CD4-positive, alpha-beta T cell treated with Interleukin-15 for 1 hour (primary cell): ENCODE data around the gene ZNF207.
"Not testable (repeated sequence)": the region's sequence is repeated elsewhere in the genome, so short reads cannot be mapped to it uniquely, and the experiment has no call there.

Experiments used
- DNase-seq: peaks from one replicate; pipeline ENCODE4 v3.0.0-alpha.2; 2020

The ZNF207 gene

GRCh38 chr17:32349854-32350665 is at the start of gene ZNF207:
Gene ZNF207, plus strand, starts transcription at chr17:32350157. Its CDS starts 129 bp downstream, at chr17:32350286.
- peak; percentile 96 for DNase-seq

DNA sequence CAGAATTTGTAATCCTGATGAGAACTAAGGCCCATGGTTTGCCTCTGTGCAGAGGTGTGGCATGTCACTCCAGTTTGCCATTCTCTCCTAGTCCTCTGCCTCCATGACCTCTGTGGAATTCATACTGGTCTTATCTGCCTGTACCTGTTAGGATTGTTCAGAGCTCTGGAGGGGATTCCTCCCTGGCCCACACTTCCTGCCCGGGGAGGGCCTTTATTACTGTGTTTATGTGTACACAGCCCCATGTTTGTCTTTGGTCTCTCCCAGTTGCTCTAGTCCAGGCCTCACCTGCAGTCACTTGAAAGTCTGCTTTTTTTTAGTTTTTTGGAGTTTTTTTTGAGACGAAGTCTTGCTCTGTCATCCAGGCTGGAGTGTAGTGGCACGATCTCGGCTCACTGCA is 47.9 kb upstream of the ZNF207 start:
- DNase-seq: no peak

- DNase-seq: no peak
These were observed 46.9 kb upstream of the ZNF207 start for GRCh38 chr17:32302860-32303649.

GRCh38 chr17:32303781-32304288 is 46.1 kb upstream of the ZNF207 start:
- DNase-seq: no peak

- no peak for DNase-seq
These were observed 44.9 kb upstream of the ZNF207 start for GRCh38 chr17:32305049-32305448.

DNA sequence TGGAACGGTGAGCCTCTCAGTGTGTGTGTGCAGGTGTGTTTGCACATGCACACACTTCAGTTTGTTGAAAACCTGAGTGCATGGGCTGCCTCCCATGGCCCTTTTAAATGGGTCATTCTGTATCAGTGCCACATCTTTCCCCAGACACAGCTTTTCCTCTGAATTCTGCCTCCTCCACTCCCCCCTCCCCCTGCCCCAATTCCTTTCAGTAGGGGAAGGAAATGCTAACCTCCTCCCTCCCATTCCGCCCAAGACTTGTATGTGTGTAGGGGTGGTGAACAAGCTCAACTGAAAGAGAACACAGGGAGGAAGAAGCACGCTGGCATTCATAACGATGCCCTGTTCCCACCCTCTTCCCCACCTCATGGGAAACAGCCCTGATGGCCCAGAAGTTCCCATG is 42.3 kb upstream of the ZNF207 start:
- DNase-seq: no peak

DNA sequence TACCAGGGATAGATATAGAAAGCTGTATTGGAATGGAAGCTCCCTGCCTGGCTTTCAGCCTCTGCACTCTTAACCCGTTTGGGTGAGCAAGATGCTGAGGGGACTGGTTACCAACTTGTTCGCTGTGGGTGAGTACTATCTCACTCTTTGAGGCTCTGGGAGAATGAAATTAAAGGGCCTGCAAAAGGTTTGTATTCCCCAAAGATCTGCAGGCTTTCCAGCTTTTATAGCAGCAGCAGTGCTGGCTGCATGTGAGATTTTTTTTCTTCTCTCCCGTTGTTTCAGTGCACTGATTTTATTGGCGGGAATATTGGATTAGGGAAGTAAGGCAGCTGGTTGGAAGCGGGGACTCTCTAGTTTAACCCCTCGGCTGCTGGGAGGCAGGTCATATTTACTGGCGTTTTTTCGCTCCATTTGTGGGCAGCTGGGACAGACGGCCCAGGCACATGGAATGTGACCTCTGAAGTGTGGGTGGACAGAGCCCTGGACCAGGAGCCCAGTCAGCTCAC is 38.9 kb upstream of the ZNF207 start:
- no peak for DNase-seq

DNA sequence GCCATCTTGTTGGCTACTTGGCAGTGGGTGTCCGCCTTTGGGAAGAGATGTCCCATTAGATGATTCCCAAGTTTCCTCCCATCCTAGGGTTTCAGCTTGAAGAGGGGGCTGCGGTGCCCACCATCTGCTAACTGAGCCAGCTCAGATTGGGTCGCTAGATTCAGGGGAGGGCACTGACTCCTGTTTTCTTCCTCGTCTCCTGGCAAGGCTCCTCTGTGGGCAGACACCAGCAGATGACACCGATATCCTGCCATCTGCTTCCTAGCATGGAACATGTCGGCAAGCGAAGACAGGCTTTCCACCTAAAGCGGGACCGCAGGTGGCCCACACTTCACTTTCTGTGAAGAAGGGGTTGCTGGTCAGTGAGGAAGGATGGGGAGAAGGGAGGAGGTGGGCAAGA is 35.3 kb upstream of the ZNF207 start:
- DNase-seq: no peak

- DNase-seq: no peak
These were observed 34.8 kb upstream of the ZNF207 start for GRCh38 chr17:32315171-32315570.

- DNase-seq: not testable (repeated sequence)
These were observed 33.3 kb upstream of the ZNF207 start for GRCh38 chr17:32316653-32317052.

DNA sequence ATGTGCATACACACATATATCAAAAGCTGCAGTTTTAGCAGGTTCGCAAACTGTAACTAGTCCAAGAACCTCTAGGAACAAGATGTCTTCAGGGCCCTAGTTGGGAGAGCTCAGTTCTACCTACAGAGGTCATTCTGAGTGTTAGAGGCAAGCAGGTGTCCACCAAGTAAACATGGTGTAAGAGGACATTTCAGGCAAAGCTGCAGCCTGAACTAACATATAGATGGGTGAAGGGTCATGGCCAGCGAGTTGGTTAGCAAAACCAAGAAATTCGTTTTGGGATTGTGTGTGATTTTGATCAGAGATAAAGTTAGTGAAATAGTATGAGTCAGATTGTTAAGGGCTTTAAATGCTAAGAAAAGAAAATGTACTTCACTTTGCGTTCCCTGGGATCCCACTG is 32.6 kb upstream of the ZNF207 start:
- DNase-seq: no peak

- DNase-seq: no peak
These were observed 31.9 kb upstream of the ZNF207 start for GRCh38 chr17:32318071-32318470.

- DNase-seq: peak; percentile 79
These were observed 30.4 kb upstream of the ZNF207 start for GRCh38 chr17:32319548-32319905.

- not testable (repeated sequence) for DNase-seq
These were observed 29.9 kb upstream of the ZNF207 start for GRCh38 chr17:32320080-32320479.

GRCh38 chr17:32320847-32321246 is 29.1 kb upstream of the ZNF207 start:
- no peak for DNase-seq

- no peak for DNase-seq
These were observed 26.9 kb upstream of the ZNF207 start for GRCh38 chr17:32323046-32323445.

- peak; percentile 24 for DNase-seq
These were observed 26.0 kb upstream of the ZNF207 start for GRCh38 chr17:32323811-32324491.

DNA sequence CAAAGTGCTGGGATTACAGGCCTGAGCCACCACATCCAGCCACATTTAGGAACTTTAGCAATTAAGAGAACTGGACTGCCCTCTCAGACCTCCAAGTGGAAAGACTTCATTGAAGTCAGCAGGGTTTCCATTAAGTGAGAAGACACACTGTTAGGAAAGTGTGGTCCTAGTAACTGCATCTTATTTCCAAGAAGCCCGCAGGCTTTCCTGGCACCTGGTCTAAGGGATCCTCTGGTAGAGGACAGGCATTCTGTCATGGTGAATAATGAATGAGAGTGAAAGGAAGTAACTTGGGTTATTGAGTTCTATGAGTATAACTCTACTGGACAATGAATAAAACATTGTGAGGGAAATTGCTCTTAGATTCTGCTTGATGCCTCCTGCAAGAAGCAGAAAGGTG is 22.0 kb upstream of the ZNF207 start:
- no peak for DNase-seq

- no peak for DNase-seq
These were observed 19.8 kb upstream of the ZNF207 start for GRCh38 chr17:32330147-32330546.

DNA sequence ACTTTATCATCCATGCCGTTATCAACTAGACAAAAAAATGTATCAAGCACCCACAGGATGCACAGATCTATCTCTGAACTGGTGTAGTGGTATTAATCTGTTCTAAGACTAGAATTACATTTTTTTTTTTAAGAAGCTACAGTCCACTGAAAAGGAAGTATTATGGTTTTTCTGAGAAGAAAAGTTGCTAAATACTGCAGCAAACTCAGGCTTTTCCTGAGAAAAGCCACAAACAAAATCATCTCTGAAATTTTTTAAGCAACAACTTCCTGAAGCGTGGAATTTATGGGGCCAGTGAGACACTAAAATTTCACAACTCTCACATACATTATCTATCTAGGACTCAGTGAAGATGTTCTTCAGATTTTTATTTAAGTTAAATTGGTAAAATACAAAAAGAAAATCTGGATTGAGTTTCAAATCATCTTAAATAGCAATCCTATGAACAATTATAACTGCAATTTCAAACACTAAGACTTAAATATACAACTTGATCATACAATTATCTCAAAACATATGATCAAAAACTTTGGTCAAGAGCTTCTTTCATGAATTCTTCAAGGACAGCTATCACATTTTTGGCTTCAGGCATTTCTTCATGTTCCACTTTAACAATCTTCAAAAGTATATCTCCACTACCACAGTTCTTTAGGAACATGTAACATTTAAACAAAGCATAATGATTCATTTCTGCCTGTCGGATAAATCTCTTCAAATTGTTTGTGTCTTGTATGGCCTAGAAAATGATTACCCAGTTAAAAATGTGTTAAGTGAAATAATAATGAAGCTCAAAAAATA is 18.5 kb upstream of the ZNF207 start:
- no peak for DNase-seq

- DNase-seq: no peak
These were observed 16.8 kb upstream of the ZNF207 start for GRCh38 chr17:32333187-32333586.

GRCh38 chr17:32335046-32335445 is 14.9 kb upstream of the ZNF207 start:
- no peak for DNase-seq
